Measurements from ENCODE around the gene POLR2E.
"Not testable (repeated sequence)": the region's sequence is repeated elsewhere in the genome, so short reads cannot be mapped to it uniquely, and the experiment has no call there.

The POLR2E gene

GRCh38 chr19:1094978-1095701 is at the start of gene POLR2E:
Gene POLR2E, minus strand, starts transcription at chr19:1095375. Its CDS starts 60 bp downstream, at chr19:1095315.
- DNase-seq (ENCODE audit: low spot score): peak; percentile 99

- no peak for DNase-seq (ENCODE audit: low spot score)
Measured at GRCh38 chr19:1144741-1145140, 49.6 kb upstream of the POLR2E start.

- no peak for DNase-seq (ENCODE audit: low spot score)
Measured at GRCh38 chr19:1143828-1144399, 48.7 kb upstream of the POLR2E start.

- no peak for DNase-seq (ENCODE audit: low spot score)
Measured at GRCh38 chr19:1141944-1142343, 46.8 kb upstream of the POLR2E start.

- DNase-seq (ENCODE audit: low spot score): no peak
Measured at GRCh38 chr19:1140272-1141027, 45.3 kb upstream of the POLR2E start.

- DNase-seq (ENCODE audit: low spot score): no peak
Measured at GRCh38 chr19:1139126-1139525, 44.0 kb upstream of the POLR2E start.

GRCh38 chr19:1138121-1138520 is 42.9 kb upstream of the POLR2E start:
- no peak for DNase-seq (ENCODE audit: low spot score)

GRCh38 chr19:1136621-1137317 is 41.6 kb upstream of the POLR2E start:
- no peak for DNase-seq (ENCODE audit: low spot score)

GRCh38 chr19:1136201-1136600 is 41.0 kb upstream of the POLR2E start:
- no peak for DNase-seq (ENCODE audit: low spot score)

- no peak for DNase-seq (ENCODE audit: low spot score)
Measured at GRCh38 chr19:1135454-1135853, 40.3 kb upstream of the POLR2E start.

- no peak for DNase-seq (ENCODE audit: low spot score)
Measured at GRCh38 chr19:1134431-1134830, 39.3 kb upstream of the POLR2E start.

- peak; percentile 44 for DNase-seq (ENCODE audit: low spot score)
Measured at GRCh38 chr19:1133471-1133929, 38.3 kb upstream of the POLR2E start.

GRCh38 chr19:1132552-1133383 is 37.6 kb upstream of the POLR2E start:
- DNase-seq (ENCODE audit: low spot score): no peak

GRCh38 chr19:1131718-1132551 is 36.8 kb upstream of the POLR2E start:
- DNase-seq (ENCODE audit: low spot score): peak; percentile 85

GRCh38 chr19:1130771-1131717 is 35.9 kb upstream of the POLR2E start:
- DNase-seq (ENCODE audit: low spot score): no peak

GRCh38 chr19:1129535-1129934 is 34.4 kb upstream of the POLR2E start:
- no peak for DNase-seq (ENCODE audit: low spot score)

GRCh38 chr19:1129084-1129483 is 33.9 kb upstream of the POLR2E start:
- DNase-seq (ENCODE audit: low spot score): not testable (repeated sequence)

- DNase-seq (ENCODE audit: low spot score): no peak
Measured at GRCh38 chr19:1128106-1128505, 32.9 kb upstream of the POLR2E start.

GRCh38 chr19:1126984-1127760 is 32.0 kb upstream of the POLR2E start:
- no peak for DNase-seq (ENCODE audit: low spot score)

Data from AG08395 (cell line).